ENCODE data around the gene PRKAG3.

DNA sequence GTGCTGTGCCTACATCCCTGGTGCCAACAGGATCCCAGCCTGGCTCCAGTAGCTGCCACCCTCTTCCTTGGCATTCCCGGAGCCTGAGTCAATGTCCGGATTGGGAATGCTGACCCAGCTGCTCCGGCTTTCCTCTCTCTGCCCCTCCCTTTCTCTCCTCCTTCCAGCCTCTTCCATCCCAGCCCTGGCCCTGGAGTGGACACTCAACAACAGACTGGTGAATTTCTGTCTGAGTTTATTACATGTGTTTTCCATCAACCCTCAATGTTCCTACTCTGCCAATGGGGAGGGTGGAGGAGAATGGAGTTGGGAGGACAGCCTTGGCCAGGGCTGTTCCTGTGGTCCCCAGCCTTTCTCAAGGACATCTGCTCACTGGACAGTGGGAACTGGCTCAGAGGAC is 917 bp upstream of the PRKAG3 start:
- TF ChIP-seq, protein P1, sequence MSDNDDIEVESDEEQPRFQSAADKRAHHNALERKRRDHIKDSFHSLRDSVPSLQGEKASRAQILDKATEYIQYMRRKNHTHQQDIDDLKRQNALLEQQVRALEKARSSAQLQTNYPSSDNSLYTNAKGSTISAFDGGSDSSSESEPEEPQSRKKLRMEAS (IDR thresholded peaks at IDR 0.05; ENCODE audit: low read depth) = no peak
- TF ChIP-seq, protein P2, sequence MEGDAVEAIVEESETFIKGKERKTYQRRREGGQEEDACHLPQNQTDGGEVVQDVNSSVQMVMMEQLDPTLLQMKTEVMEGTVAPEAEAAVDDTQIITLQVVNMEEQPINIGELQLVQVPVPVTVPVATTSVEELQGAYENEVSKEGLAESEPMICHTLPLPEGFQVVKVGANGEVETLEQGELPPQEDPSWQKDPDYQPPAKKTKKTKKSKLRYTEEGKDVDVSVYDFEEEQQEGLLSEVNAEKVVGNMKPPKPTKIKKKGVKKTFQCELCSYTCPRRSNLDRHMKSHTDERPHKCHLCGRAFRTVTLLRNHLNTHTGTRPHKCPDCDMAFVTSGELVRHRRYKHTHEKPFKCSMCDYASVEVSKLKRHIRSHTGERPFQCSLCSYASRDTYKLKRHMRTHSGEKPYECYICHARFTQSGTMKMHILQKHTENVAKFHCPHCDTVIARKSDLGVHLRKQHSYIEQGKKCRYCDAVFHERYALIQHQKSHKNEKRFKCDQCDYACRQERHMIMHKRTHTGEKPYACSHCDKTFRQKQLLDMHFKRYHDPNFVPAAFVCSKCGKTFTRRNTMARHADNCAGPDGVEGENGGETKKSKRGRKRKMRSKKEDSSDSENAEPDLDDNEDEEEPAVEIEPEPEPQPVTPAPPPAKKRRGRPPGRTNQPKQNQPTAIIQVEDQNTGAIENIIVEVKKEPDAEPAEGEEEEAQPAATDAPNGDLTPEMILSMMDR (IDR thresholded peaks at IDR 0.05) = no peak
- TF ChIP-seq, protein P3, sequence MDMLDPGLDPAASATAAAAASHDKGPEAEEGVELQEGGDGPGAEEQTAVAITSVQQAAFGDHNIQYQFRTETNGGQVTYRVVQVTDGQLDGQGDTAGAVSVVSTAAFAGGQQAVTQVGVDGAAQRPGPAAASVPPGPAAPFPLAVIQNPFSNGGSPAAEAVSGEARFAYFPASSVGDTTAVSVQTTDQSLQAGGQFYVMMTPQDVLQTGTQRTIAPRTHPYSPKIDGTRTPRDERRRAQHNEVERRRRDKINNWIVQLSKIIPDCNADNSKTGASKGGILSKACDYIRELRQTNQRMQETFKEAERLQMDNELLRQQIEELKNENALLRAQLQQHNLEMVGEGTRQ (IDR thresholded peaks at IDR 0.05; ENCODE audit: borderline replicate concordance, low read depth, low read length) = no peak
- TF ChIP-seq EP300 (IDR thresholded peaks at IDR 0.05; ENCODE audit: borderline replicate concordance in 1 of 2, low read depth in 1 of 2, low read length in 1 of 2) (no peak), JUND (IDR thresholded peaks at IDR 0.05) (no peak)

Measured in SK-N-SH (cell line).